Left ventricle myocardium inferior (tissue), 1 donor: ENCODE measurements around the gene NEMF. TPM values are rescaled to one million over a fixed set of nuclear protein-coding genes. Genes with fewer than 3 reads are reported as not detected.
A peak's percentile ranks its signal among the peaks of the same experiment; 100 is the strongest.

Source experiments
- DNase-seq: peaks from one replicate; pipeline ENCODE4 v3.0.0-alpha.2; 2020
- H3K27ac ChIP-seq: fragments of 200-600 bp; replicated peaks from 2 replicates; pipeline ENCODE4 v1.8.0; 2021
- H3K27me3 ChIP-seq: fragments of 200-600 bp; 2 replicates; pipeline ENCODE4 v1.8.0; 2021; ENCODE audit warnings: low read depth
- H3K36me3 ChIP-seq: fragments of 200-600 bp; 2 replicates; pipeline ENCODE4 v1.8.0; 2021
- H3K4me1 ChIP-seq: fragments of 200-600 bp; 2 replicates; pipeline ENCODE4 v1.8.0; 2021
- H3K4me3 ChIP-seq: fragments of 200-600 bp; 2 replicates; pipeline ENCODE4 v1.8.0; 2021; ENCODE audit warnings: mild to moderate bottlenecking, moderate library complexity
- H3K9me3 ChIP-seq: fragments of 200-600 bp; replicated peaks from 2 replicates; pipeline ENCODE4 v1.8.0; 2021
- intact Hi-C: fragments of 100-400 bp; cut with micrococcal nuclease; formaldehyde crosslinking; loops from one replicate; pipeline ENCODE4 v1.11.0; 2022
- total RNA-seq: library from RNA; stranded (reverse); fragmentation: NEBNext Ultra II Directional; extraction: Animal tissue kit (Norgen Biotek cat#: 25700); gene quantifications from one replicate; pipeline ENCODE4 v1.2.1, GENCODE V29; 2021
- TF ChIP-seq, protein P1 (sequence below): fragments of 200-600 bp; IDR thresholded peaks from 2 replicates; pipeline ENCODE4 v1.8.0; 2021; ENCODE audit warnings: antibody characterized with exemption, mild to moderate bottlenecking, borderline replicate concordance
- donor health status: DM: no; HTN: yes; CAD: no; lungs with severe emphysema.

The NEMF gene
- total RNA-seq, 1 donor from 2014 or later: 52.7 TPM

DNA sequence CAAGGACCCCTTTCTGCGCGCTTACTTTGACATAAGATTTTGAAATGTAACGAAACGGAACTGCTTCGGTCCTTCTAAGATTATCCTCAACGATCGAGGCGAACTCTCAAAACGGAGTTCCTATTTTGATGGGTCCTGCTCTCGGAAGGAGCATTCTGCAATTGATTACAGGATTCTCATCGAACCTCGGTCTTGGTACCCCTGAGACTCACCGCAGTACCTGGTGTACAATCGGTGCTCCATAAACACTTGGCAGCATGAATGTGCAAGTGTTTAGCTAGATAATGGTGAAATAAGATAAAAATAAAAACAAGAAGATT, 530 bp upstream of the NEMF start:
- intact Hi-C loops: no loop called here
- no peak for DNase-seq
- H3K4me3 ChIP-seq: peak overlapping the region; percentile 77
- peaks cover 37% of the 10 kb centered on the region for H3K4me1 ChIP-seq
- H3K9me3 ChIP-seq: no peaks in the 10 kb centered on the region
- H3K36me3 ChIP-seq: peaks cover 25% of the 10 kb centered on the region
- TF ChIP-seq, protein P1, sequence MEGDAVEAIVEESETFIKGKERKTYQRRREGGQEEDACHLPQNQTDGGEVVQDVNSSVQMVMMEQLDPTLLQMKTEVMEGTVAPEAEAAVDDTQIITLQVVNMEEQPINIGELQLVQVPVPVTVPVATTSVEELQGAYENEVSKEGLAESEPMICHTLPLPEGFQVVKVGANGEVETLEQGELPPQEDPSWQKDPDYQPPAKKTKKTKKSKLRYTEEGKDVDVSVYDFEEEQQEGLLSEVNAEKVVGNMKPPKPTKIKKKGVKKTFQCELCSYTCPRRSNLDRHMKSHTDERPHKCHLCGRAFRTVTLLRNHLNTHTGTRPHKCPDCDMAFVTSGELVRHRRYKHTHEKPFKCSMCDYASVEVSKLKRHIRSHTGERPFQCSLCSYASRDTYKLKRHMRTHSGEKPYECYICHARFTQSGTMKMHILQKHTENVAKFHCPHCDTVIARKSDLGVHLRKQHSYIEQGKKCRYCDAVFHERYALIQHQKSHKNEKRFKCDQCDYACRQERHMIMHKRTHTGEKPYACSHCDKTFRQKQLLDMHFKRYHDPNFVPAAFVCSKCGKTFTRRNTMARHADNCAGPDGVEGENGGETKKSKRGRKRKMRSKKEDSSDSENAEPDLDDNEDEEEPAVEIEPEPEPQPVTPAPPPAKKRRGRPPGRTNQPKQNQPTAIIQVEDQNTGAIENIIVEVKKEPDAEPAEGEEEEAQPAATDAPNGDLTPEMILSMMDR: no peak
- no peaks in the 10 kb centered on the region for H3K27me3 ChIP-seq
- H3K27ac ChIP-seq: peak overlapping the region; percentile 89

DNA sequence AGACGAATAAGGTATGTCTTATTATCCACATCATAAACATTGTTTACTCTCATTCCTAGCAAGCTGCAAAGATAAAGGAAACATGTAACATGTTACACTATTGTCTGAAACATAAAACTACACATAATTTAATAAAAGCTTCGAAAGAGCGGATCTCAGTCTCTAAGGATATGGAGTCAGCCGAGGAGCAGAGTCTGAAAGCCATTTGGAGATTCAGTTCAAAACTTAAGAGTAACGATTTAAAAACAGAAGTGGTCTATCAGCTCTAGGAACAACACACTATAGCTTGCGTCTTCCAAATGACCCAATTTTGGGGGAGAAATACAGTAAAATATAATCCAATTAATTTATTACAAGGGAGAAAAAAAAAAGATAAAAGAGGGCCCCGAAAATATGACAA, 775 bp downstream of the NEMF start:
- no peak for DNase-seq
- intact Hi-C loops: no loop called here
- Histone ChIP-seq H3K36me3 (peaks cover 30% of the 10 kb centered on the region), H3K9me3 (no peaks in the 10 kb centered on the region), H3K4me1 (peaks cover 37% of the 10 kb centered on the region), H3K27ac (peak overlapping the region; percentile 89), H3K27me3 (no peaks in the 10 kb centered on the region), H3K4me3 (peak overlapping the region; percentile 77)
- TF ChIP-seq, protein P1: no peak

DNA sequence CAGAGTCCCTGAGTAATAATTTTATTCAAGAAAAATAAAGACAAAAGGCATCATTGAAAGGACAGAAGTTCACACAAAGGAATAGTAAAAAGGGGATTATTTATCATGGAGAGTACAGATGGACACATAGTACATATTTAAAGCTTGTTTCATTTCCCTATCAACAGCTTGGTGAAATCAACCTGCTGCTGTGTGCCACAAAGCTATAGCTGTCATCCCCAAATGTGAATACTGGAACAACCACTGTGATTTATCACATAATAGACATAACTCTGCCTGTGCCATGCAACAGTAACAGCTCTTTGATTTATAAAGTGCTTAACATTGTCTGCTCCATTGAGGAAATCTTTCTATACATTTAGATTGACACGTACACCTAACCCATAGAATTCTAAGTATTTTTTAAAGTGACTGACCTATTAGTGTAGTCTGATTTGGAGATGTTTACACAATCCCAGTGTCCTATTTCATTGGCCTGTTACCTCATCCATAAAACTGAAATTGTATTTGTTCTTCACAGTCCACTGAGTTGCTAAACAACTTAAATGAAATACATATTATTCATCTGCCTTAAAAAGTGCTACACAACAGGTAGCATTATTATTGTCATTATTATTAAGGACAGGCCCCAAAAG, 3.3 kb downstream of the NEMF start:
- peaks cover 37% of the 10 kb centered on the region for H3K4me1 ChIP-seq
- no peaks in the 10 kb centered on the region for H3K9me3 ChIP-seq
- DNase-seq: no peak
- no peaks in the 10 kb centered on the region for H3K27me3 ChIP-seq
- no peak overlapping the region for H3K27ac ChIP-seq
- TF ChIP-seq, protein P1: no peak
- H3K4me3 ChIP-seq: no peak overlapping the region
- intact Hi-C loops: no loop called here
- peaks cover 53% of the 10 kb centered on the region for H3K36me3 ChIP-seq

DNA sequence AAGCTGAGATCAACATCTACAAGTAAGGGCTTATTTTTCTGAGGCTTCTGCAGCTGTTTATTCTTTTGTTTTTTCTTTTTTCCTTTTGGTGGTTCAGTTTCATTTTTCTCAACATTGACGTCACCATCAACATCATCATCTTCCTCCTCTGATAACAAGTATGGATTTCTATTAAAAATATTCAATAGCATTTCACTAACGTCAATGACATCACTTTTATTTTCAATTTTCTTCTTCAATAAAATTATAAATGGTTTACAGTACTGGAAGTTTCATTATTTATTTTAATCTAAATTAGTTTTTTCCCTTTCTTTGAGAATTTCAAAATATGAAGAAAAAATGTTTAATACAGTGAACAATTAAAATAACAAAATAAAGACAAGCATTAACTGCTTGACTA, 23.9 kb downstream of the NEMF start:
- Histone ChIP-seq H3K9me3 (no peaks in the 10 kb centered on the region), H3K27me3 (no peaks in the 10 kb centered on the region), H3K27ac (no peak overlapping the region), H3K36me3 (peaks cover 99% of the 10 kb centered on the region), H3K4me1 (no peaks in the 10 kb centered on the region), H3K4me3 (no peak overlapping the region)
- TF ChIP-seq, protein P1: no peak
- intact Hi-C loops: no loop called here
- no peak for DNase-seq

DNA sequence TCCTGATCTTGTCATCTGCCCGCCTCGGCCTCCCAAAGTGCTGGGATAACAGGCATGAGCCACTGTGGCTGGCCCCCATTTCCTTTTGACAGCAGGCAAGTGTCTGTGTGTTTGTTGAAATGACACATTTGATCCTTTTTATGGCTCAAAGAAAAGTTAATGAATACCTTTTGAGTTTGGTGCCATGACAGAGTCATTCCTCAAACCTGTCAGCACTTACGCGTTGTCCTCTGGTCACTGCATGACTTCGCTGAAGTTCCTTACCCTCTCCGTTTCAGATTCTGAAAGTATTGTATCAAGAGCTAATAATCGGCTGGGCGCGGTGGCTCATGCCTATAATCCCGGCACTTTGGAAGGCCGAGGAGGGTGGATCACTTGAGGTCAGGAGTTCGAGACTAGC, 32.4 kb downstream of the NEMF start:
- no peaks in the 10 kb centered on the region for H3K27me3 ChIP-seq

More for the DNA sequence above, 32.4 kb downstream of the NEMF start:
- H3K4me3 ChIP-seq: no peak overlapping the region
- no peak overlapping the region for H3K27ac ChIP-seq
- peaks cover 12% of the 10 kb centered on the region for H3K9me3 ChIP-seq
- TF ChIP-seq, protein P1: no peak
- intact Hi-C loops: no loop called here
- DNase-seq: no peak
- H3K36me3 ChIP-seq: peaks cover 86% of the 10 kb centered on the region
- no peaks in the 10 kb centered on the region for H3K4me1 ChIP-seq
